ENCODE results near the gene CHD3.

DNA sequence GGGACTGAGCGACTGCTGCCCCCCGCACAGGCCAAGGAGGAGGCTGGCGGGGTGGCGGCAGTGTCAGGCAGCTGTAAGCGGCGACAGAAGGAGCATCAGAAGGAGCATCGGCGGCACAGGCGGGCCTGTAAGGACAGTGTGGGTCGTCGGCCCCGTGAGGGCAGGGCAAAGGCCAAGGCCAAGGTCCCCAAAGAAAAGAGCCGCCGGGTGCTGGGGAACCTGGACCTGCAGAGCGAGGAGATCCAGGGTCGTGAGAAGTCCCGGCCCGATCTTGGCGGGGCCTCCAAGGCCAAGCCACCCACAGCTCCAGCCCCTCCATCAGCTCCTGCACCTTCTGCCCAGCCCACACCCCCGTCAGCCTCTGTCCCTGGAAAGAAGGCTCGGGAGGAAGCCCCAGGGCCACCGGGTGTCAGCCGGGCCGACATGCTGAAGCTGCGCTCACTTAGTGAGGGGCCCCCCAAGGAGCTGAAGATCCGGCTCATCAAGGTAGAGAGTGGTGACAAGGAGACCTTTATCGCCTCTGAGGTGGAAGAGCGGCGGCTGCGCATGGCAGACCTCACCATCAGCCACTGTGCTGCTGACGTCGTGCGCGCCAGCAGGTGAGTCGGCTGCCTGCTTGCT lies 39.3 kb upstream of the CHD3 start:
- no peak for TF ChIP-seq POLR2AphosphoS5 (IDR thresholded peaks at IDR 0.05; ENCODE audit: low read depth)
- no peak for TF ChIP-seq CTCF (conservative IDR thresholded peaks at IDR 0.05; ENCODE audit: low read depth in 2 of 2)
- no peak for TF ChIP-seq EZH2phosphoT487 (IDR thresholded peaks at IDR 0.05; ENCODE audit: unreplicated experiment)
- TF ChIP-seq ZNF462 (CRISPR knock-in tag; IDR thresholded peaks at IDR 0.05) = no peak
- no peak for TF ChIP-seq EZH2 (IDR thresholded peaks at IDR 0.05; ENCODE audit: low read depth, unreplicated experiment)
- no peak for TF ChIP-seq REST (IDR thresholded peaks at IDR 0.05; ENCODE audit: unreplicated experiment)

All from GM23338 (cell line).